Activated T-cell treated with anti-CD3 and anti-CD28 coated beads for 24 hours (primary cell): ENCODE measurements around the gene COL4A5.
"Not testable (repeated sequence)": the region's sequence is repeated elsewhere in the genome, so short reads cannot be mapped to it uniquely, and the experiment has no call there.

ENCODE experiments used
- DNase-seq: peaks from one replicate; pipeline ENCODE4 v3.0.0-alpha.2; 2020; ENCODE audit warnings: low read depth

COL4A5 gene

GRCh38 chrX:108456971-108457477, 17.4 kb downstream of the COL4A5 start:
- DNase-seq: no peak

- no peak for DNase-seq
Observed at GRCh38 chrX:108464604-108465003, 25.0 kb downstream of the COL4A5 start.

DNA sequence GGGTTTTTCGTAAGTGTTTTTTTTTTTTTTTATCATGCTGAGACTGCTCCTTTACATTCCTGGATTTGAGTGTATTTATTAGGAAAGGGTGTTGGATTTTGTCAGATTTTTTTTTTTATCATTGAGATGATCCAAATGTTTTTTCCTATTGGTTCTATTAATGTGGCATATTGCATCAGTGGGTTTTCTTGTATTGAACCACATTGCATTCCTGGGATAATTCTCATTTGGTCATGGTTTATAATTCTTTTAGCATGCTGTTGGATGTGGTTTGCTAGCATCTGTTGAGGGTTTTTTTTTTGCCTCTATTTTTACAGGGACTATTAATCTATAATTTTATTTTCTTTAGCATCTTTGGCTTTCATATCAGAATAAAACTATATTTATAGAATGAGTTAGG, 28.8 kb downstream of the COL4A5 start:
- no peak for DNase-seq

GRCh38 chrX:108473979-108474378, 34.3 kb downstream of the COL4A5 start:
- no peak for DNase-seq

GRCh38 chrX:108481528-108481927, 41.9 kb downstream of the COL4A5 start:
- DNase-seq: not testable (repeated sequence)

DNA sequence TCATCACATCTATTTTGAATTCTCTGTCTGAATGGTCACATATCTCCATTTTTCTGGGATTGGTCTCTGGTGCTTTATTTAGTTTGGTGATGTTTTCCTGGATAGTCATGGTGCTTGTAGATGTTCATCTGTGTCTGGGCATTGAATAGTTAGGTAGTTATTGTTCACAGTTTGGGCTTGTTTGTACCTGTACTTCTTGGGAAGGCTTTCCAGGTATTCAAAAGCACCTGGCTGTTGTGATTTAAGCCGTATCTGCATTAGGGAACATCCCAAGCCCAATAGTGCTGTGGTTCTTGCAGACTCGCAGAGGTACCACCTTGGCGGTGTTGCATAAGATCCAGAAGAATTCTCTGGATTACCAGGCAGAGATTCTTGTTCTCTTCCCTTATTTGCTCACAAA, 44.6 kb downstream of the COL4A5 start:
- no peak for DNase-seq

DNA sequence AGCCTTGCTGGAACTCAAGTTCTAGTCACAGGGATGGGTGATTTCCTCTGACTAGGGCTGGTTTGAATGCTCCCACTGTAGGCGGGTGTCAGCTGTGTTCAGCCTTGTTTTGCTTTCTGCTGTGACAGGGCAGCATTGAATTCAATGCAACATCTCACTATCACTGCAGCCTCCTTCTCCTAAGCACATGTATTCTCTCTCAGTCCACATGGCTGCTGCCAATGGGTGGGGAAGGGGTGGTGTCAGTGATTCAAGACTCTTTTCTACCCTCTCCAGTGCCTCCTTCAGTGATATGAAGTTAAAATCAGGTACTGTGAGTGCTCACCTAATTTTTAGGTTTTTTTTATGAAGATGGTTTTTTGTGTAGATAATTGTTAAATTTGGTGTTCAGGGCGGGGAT, 46.3 kb downstream of the COL4A5 start:
- no peak for DNase-seq

DNA sequence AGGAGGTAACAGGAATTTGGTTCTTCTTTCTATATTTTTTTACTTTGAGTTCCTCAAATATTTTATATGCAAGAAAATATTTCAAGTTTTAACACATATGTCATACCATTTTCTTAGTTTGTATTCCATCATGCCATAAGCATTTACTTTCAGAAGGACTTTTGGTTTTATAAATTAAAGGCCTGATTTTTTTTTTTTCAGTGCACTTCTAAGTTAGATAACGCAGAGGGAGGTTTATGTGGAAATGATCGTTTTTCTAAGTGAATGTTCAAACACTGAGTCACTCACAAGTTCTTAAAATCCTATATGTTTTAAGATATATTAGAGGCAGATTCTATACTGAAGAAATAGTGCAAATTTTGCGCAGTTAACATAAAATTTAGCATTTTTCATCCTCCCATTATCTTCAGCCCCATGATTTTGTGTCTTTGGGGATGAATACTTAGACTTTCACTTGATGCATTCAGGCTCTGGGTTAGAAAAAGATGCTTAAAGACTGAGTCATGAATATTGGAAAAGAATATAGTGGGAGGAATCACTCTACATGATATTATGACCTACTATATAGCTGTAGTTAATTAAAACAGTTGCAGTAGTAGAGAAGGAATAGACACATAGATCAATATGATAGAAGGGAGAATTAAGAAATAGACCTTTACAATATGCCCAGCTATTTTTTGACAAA, 54.9 kb downstream of the COL4A5 start:
- no peak for DNase-seq

- no peak for DNase-seq
Observed at GRCh38 chrX:108511721-108512120, 72.1 kb downstream of the COL4A5 start.

- DNase-seq: no peak
Observed at GRCh38 chrX:108516184-108516583, 76.5 kb downstream of the COL4A5 start.

GRCh38 chrX:108527724-108528123, 88.1 kb downstream of the COL4A5 start:
- no peak for DNase-seq

- DNase-seq: no peak
Observed at GRCh38 chrX:108537005-108537404, 97.4 kb downstream of the COL4A5 start.

- DNase-seq: no peak
Observed at GRCh38 chrX:108541286-108541685, 101.6 kb downstream of the COL4A5 start.

DNA sequence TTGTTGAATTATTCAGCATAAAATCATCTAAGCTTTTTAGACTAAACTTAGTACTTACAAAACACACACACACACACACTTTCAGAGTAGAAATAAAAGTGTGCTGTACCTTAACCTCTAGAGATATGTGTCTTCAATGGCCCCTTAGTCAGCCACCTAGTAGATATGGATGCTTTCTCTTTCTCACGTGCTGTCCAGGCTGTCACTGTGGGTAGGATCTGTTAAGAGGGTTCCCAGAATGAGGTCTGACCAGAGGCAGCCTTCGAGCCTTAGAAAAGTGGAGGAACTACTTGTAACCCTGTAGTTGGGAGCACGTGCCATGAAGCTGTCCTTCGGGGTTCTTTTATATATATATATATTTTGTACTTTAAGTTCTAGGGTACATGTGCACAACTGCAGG, 117.9 kb downstream of the COL4A5 start:
- no peak for DNase-seq

DNA sequence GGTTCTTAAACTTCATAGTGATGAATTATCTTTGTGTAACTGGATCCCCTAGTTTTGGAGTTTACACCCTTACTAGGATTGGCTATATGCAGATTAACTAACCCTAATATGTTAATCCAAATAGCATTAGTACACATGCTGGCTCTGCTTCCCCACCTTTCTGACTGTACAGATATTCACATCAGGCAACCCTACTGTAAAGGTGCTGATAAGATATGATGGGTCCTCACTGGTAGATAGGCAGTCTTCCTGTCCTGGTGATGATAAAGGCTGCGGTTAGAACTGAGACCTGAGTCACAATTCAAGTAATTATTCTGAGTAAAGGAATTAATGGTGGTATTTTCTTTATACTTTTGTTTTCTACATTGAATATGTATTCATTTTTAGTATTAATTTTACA, 118.6 kb downstream of the COL4A5 start:
- DNase-seq: no peak

- DNase-seq: no peak
Observed at GRCh38 chrX:108573136-108573535, 133.5 kb downstream of the COL4A5 start.

DNA sequence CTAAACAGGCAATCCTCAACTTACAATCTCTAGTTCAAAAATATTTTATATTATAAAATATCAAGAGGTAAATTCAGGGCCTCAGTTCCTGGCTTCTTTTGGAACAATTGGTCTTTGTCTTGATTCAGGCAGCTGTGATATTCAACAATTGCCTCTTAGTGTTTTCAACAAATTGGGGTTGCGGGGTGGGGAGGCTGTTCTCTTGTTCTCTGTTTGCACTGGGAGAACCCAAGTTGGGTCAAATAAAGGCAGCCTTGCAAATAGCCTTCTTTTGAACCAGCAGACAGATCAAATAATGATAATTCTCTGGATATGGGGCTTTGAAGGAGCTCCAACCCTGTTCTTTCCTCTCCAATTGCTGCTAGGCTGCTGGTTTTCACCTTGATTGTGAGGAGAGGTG, 142.5 kb downstream of the COL4A5 start:
- DNase-seq: no peak

GRCh38 chrX:108584617-108585211, 145.1 kb downstream of the COL4A5 start:
- DNase-seq: no peak

- DNase-seq: no peak
Observed at GRCh38 chrX:108590496-108590895, 150.9 kb downstream of the COL4A5 start.

- DNase-seq: no peak
Observed at GRCh38 chrX:108601276-108601675, 161.6 kb downstream of the COL4A5 start.

- DNase-seq: no peak
Observed at GRCh38 chrX:108610141-108610540, 170.5 kb downstream of the COL4A5 start.

- no peak for DNase-seq
Observed at GRCh38 chrX:108614616-108615015, 175.0 kb downstream of the COL4A5 start.

GRCh38 chrX:108640817-108641216, 201.2 kb downstream of the COL4A5 start:
- no peak for DNase-seq
